ENCODE results near the gene AFAP1L2. TPM values are rescaled to one million over a fixed set of nuclear protein-coding genes. Genes with fewer than 3 reads are reported as not detected.

AFAP1L2 gene
- total RNA-seq, 4 donors from 2014 or later = 28.4 to 86.6 (median 48.6) TPM

DNA sequence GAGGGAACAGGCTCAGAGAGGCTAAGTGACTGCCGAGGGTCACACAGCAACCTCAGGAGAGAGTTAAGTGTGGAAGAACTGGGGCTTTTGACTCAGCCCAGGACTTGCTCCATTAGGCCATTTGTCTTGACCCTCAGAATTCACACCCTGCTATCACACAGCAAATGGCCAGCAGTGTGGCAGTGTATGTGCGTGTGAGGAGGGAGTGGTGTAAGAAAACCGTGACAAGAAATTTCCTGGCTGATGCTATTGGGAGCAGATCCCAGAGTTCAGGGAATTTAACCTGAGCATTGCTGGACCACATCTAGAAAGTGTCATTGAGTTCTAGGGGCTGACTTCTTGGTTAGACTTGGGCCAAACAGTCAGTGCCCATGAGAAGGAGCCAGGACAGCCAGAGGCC, 146.8 kb downstream of the AFAP1L2 start:
- Histone ChIP-seq H3K36me3 (no peaks in the 10 kb centered on the region), H3K4me3 (no peak overlapping the region), H3K27ac (peak overlapping the region; percentile 17 to 40), H3K4me1 (peaks cover 0 to 4% of the 10 kb centered on the region in 2 donors), H3K27me3 (no peaks in the 10 kb centered on the region), H3K9me3 (no peaks in the 10 kb centered on the region)
- no peak for DNase-seq
- no peak for TF ChIP-seq POLR2A (IDR thresholded peaks at IDR 0.05)
- TF ChIP-seq, protein P1, sequence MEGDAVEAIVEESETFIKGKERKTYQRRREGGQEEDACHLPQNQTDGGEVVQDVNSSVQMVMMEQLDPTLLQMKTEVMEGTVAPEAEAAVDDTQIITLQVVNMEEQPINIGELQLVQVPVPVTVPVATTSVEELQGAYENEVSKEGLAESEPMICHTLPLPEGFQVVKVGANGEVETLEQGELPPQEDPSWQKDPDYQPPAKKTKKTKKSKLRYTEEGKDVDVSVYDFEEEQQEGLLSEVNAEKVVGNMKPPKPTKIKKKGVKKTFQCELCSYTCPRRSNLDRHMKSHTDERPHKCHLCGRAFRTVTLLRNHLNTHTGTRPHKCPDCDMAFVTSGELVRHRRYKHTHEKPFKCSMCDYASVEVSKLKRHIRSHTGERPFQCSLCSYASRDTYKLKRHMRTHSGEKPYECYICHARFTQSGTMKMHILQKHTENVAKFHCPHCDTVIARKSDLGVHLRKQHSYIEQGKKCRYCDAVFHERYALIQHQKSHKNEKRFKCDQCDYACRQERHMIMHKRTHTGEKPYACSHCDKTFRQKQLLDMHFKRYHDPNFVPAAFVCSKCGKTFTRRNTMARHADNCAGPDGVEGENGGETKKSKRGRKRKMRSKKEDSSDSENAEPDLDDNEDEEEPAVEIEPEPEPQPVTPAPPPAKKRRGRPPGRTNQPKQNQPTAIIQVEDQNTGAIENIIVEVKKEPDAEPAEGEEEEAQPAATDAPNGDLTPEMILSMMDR (IDR thresholded peaks at IDR 0.05) = no peak
- intact Hi-C loops (cut with DNase I; ENCODE audit: low total_unique reads) = no loop called here

DNA sequence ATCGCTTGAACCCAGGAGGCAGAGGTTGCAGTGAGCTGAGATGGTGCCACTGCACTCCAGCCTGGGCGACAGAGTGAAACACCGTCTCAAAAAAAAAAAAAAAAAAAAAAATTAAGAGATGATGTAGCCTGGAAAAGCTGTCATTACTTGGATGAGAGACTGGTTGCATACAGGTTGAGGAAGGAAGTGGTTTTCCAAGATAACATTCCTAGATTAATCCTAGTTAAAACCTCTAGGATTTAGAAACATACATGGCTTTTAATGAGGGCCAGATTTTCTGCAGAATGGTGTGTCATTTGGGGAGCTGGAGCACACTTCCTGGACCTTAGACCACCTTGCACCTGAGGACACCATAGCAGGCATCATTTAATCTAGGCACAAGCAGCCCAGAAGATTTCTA, 147.5 kb downstream of the AFAP1L2 start:
- DNase-seq = no peak
- no peaks in the 10 kb centered on the region for H3K27me3 ChIP-seq
- TF ChIP-seq, protein P1 (IDR thresholded peaks at IDR 0.05) = no peak
- no peak for TF ChIP-seq POLR2A (IDR thresholded peaks at IDR 0.05)
- peaks cover 0 to 4% of the 10 kb centered on the region in 2 donors for H3K4me1 ChIP-seq
- H3K4me3 ChIP-seq = no peak overlapping the region
- H3K9me3 ChIP-seq = no peaks in the 10 kb centered on the region
- no peaks in the 10 kb centered on the region for H3K36me3 ChIP-seq
- peak overlapping the region in 1 of 2 donors; percentile 40 for H3K27ac ChIP-seq
- intact Hi-C loops (cut with DNase I; ENCODE audit: low total_unique reads) = no loop called here

DNA sequence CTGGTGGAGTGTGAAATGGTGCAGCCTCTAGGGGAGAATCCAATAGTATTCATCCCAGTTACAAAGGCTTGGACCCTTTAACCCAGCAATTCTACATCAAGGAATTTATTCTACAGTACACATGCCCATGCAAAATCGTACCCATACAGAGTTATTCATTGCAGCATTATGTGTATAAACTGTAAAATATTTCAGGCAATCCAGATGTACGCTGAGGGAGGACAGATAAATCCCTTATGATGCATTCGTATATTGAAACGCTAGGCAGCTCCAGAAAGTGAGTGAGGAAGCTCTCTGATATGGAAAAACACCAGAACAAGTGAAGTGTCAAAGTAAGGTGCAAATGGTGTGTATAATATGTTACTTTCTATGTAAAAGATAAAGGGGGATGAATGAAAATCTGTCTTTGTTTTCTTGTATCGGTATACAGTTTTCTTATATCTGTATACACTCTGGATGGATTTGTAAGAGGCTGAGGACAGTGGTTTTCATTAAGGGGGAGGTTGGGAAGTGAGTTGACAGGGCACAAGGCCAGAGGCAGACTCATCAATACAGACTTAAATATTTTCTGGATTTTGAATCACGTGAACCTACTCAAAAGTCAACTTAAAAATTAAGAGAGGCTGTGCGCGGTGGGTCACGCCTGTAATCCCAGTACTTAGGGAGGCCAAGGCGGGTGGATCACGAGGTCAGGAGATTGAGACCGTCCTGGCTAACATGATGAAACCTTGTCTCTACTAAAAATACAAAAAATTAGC, 148.1 kb downstream of the AFAP1L2 start:
- Histone ChIP-seq H3K27ac (no peak overlapping the region), H3K27me3 (no peaks in the 10 kb centered on the region), H3K36me3 (no peaks in the 10 kb centered on the region), H3K9me3 (no peaks in the 10 kb centered on the region), H3K4me1 (peaks cover 0 to 4% of the 10 kb centered on the region in 2 donors), H3K4me3 (no peak overlapping the region)
- intact Hi-C loops (cut with DNase I; ENCODE audit: low total_unique reads) = no loop called here
- DNase-seq = no peak
- no peak for TF ChIP-seq POLR2A (IDR thresholded peaks at IDR 0.05)
- TF ChIP-seq, protein P1 (IDR thresholded peaks at IDR 0.05) = no peak

DNA sequence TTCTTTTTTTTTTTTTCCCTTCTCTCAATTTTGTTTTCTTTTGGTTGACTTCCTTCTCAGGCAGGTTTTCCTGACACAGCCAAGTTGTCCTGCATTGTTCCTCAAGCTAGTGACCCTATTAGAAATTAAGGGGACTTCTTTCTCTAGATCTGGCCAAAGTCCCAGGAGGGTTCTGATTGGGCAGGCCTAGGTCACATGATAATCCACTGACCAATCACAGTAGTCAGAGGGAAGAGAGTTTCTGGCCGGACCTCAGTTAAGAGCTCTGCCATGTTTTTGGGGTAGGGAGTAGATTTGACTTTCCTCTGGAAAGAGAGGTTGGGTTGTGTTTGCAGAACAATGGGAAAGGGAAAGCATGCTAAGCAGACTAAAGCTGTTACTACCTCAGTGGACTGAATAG, 149.1 kb downstream of the AFAP1L2 start:
- Histone ChIP-seq H3K27ac (no peak overlapping the region), H3K4me1 (peaks cover 0 to 4% of the 10 kb centered on the region in 2 donors), H3K9me3 (no peaks in the 10 kb centered on the region), H3K36me3 (no peaks in the 10 kb centered on the region), H3K27me3 (no peaks in the 10 kb centered on the region), H3K4me3 (no peak overlapping the region)
- intact Hi-C loops (cut with DNase I; ENCODE audit: low total_unique reads) = no loop called here
- TF ChIP-seq, protein P1 (IDR thresholded peaks at IDR 0.05) = no peak
- no peak for TF ChIP-seq POLR2A (IDR thresholded peaks at IDR 0.05)
- DNase-seq = no peak

DNA sequence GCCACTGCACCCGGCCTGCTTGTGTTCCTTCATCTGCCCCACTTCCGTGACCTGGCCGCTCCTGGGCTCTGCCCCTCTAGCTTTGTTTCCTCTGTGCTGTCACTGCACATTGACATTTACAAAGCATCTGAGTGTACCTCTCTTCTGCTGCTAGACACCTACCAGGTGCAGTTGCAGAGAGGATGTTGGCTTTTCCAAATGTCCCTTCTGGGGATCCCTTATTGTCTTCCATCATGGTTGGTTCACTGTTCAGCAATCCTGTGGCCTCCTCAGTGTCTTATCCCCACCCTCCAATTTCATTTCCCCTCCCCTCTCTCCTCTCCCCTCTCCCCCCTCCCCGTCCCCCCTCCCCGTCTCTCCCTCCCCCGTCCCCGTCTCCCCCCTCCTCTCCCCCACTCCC, 151.4 kb downstream of the AFAP1L2 start:
- no peaks in the 10 kb centered on the region for H3K36me3 ChIP-seq
- H3K4me1 ChIP-seq = no peaks in the 10 kb centered on the region
- H3K27ac ChIP-seq = no peak overlapping the region
- H3K4me3 ChIP-seq = no peak overlapping the region
- H3K27me3 ChIP-seq = no peaks in the 10 kb centered on the region
- no peak for DNase-seq
- H3K9me3 ChIP-seq = no peaks in the 10 kb centered on the region
- intact Hi-C loops (cut with DNase I; ENCODE audit: low total_unique reads) = no loop called here
- no peak for TF ChIP-seq POLR2A (IDR thresholded peaks at IDR 0.05)
- TF ChIP-seq, protein P1 (IDR thresholded peaks at IDR 0.05) = no peak
